PC-9 (cell line): ENCODE measurements around the gene SETBP1.

ENCODE experiments used
- EZH2 ChIP-seq: fragments of 200-600 bp; sonication (generic); IDR thresholded peaks from 2 replicates; pipeline ENCODE4 v1.8.0; 2017; ENCODE audit warnings: antibody characterized with exemption, low read depth
- TF ChIP-seq, protein P1 (sequence below): fragments of 200-600 bp; sonication (generic); conservative IDR thresholded peaks from 2 replicates; pipeline ENCODE4 v1.6.1; 2017; ENCODE audit warnings: mixed run types, antibody characterized with exemption, mild to moderate bottlenecking, moderate library complexity

DNA sequence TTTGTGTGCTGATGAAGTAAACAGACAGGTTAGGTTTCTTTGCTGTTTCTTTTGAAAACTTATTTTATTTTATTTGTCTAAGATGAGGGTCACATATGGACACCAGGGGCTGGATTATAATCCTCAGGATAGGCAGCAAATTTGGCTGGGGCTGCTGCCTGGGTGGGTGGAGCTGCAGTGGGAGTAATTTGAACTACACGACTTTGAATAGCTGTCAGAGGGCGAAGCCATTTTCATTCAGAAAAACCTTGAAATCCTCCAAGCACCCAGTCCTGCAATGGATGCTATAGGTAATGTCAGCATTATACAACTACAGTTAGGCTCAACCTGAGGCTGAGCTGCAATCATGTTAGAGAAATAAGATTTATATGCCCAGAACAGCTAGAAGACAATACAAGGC is 16.6 kb downstream of the SETBP1 start:
- no peak for TF ChIP-seq EZH2
- TF ChIP-seq, protein P1, sequence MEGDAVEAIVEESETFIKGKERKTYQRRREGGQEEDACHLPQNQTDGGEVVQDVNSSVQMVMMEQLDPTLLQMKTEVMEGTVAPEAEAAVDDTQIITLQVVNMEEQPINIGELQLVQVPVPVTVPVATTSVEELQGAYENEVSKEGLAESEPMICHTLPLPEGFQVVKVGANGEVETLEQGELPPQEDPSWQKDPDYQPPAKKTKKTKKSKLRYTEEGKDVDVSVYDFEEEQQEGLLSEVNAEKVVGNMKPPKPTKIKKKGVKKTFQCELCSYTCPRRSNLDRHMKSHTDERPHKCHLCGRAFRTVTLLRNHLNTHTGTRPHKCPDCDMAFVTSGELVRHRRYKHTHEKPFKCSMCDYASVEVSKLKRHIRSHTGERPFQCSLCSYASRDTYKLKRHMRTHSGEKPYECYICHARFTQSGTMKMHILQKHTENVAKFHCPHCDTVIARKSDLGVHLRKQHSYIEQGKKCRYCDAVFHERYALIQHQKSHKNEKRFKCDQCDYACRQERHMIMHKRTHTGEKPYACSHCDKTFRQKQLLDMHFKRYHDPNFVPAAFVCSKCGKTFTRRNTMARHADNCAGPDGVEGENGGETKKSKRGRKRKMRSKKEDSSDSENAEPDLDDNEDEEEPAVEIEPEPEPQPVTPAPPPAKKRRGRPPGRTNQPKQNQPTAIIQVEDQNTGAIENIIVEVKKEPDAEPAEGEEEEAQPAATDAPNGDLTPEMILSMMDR = no peak
